COLO829 (cell line): ENCODE results near the gene TP73.

Experiments
- DNase-seq: peaks from one replicate; pipeline ENCODE4 v3.0.0; 2012; ENCODE audit warnings: low spot score

Gene TP73

GRCh38 chr1:3783651-3784474 is 131.5 kb downstream of the TP73 start:
- DNase-seq: no peak

- no peak for DNase-seq
These were observed 132.7 kb downstream of the TP73 start for GRCh38 chr1:3785045-3785444.

- no peak for DNase-seq
These were observed 133.3 kb downstream of the TP73 start for GRCh38 chr1:3785456-3786157.
